ENCODE data around the gene DTX2.
"Not testable (repeated sequence)": the region's sequence is repeated elsewhere in the genome, so short reads cannot be mapped to it uniquely, and the experiment has no call there.

- not testable (repeated sequence) for TF ChIP-seq POLR2A (IDR thresholded peaks at IDR 0.05; ENCODE audit: low read depth, low read length); RAD21 (IDR thresholded peaks at IDR 0.05; ENCODE audit: low read length); MAZ (IDR thresholded peaks at IDR 0.05; ENCODE audit: borderline replicate concordance, low read depth, low read length); CTCF (conservative IDR thresholded peaks at IDR 0.05; ENCODE audit: low read depth, low read length); SMC3 (IDR thresholded peaks at IDR 0.05; ENCODE audit: low read depth, low read length); CEBPB (IDR thresholded peaks at IDR 0.05; ENCODE audit: low read depth, low read length); RFX5 (IDR thresholded peaks at IDR 0.05; ENCODE audit: low read depth, low read length); MXI1 (IDR thresholded peaks at IDR 0.05; ENCODE audit: borderline replicate concordance, low read depth, low read length); RCOR1 (IDR thresholded peaks at IDR 0.05; ENCODE audit: insufficient replicate concordance, low read length); USF2 (IDR thresholded peaks at IDR 0.05; ENCODE audit: low read depth, low read length); MAFK (IDR thresholded peaks at IDR 0.05; ENCODE audit: low read depth, low read length)
These were observed 43.0 kb downstream of the DTX2 start for GRCh38 chr7:76504351-76505167.

Data from IMR-90 (cell line).